Measurements from ENCODE around the gene TRPT1.

The TRPT1 gene

DNA sequence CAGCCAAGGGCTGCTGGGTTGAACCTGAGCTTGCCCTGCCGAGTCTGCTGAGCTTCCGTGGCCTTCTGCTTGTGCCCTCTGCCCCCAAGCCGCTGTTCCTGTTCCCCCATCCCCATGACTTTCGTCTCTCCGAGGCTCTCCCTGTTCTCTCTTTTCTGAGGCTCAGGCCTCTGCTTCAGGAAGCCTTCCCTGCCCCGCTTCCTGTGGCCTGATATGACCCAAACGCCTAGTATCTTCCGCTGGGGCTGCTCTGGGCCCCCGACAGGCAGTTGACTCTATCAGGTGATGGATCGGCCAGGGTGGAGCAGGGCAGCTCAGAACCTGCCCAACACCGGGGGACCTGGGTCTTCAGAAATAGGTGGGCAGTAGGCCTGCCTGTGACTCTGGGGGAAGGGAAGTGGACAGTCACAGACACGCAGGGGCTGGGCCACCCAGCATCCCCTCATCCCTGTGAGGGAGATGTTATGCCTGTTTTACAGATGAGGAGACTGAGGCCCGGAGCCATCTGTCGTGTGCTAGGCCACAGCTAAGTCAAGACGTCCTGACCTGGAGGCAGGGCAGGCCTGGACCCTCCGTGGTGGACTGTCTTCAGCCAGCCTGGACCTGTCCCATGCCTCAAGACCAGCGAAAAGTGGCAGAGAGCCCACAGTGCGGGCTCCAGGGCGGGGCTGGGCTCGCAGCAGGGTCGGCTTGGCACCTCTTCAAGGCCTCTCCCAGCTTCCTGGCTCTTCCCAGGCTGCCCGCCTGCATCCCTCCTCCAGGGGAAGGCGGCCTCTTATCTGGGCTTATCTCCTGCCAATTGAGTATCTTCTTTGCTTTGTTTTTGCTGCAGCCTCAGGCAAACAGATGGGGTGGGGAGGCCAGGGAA, 42.3 kb upstream of the TRPT1 start (continued):
- TF ChIP-seq ZNF341 (tag by site-specific recombination; IDR thresholded peaks at IDR 0.05; ENCODE audit: low read depth) (peak; percentile 89), ZFP37 (tag by site-specific recombination; IDR thresholded peaks at IDR 0.05) (no peak), SETDB1 (IDR thresholded peaks at IDR 0.05; ENCODE audit: insufficient read length, low read length) (no peak), ZNF529 (tag by site-specific recombination; IDR thresholded peaks at IDR 0.05; ENCODE audit: insufficient replicate concordance) (no peak), ZNF654 (tag by site-specific recombination; IDR thresholded peaks at IDR 0.05; ENCODE audit: low read depth) (no peak), SP2 (tag by site-specific recombination; IDR thresholded peaks at IDR 0.05) (peak; percentile 66), SCRT2 (tag by site-specific recombination; IDR thresholded peaks at IDR 0.05) (no peak), ZNF10 (tag by site-specific recombination; IDR thresholded peaks at IDR 0.05) (peak; percentile 21; the same call in 1 of the 2 replicates)
- TF ChIP-seq, protein P1, sequence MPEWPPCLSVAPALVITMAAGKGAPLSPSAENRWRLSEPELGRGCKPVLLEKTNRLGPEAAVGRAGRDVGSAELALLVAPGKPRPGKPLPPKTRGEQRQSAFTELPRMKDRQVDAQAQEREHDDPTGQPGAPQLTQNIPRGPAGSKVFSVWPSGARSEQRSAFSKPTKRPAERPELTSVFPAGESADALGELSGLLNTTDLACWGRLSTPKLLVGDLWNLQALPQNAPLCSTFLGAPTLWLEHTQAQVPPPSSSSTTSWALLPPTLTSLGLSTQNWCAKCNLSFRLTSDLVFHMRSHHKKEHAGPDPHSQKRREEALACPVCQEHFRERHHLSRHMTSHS (tag by site-specific recombination; IDR thresholded peaks at IDR 0.05): no peak

GRCh38 chr11:64267207-64267945, 41.4 kb upstream of the TRPT1 start:
- H3K9me3 ChIP-seq (ENCODE audit: control insufficient read depth, insufficient read depth, low read depth, low read length): no peaks in the 10 kb centered on the region
- no peak overlapping the region for H3K4me3 ChIP-seq (ENCODE audit: low read depth, low read length)
- TF ChIP-seq ZNF571 (tag by site-specific recombination; IDR thresholded peaks at IDR 0.05) (no peak), SCRT2 (tag by site-specific recombination; IDR thresholded peaks at IDR 0.05) (peak; percentile 50)
- H3K4me1 ChIP-seq (ENCODE audit: control insufficient read depth, insufficient read depth, low read length): peaks cover 2% of the 10 kb centered on the region; the same call in 1 of the 2 replicates
- POLR2A ChIA-PET: interaction anchor here (0.6 to 7.0 kb wide), 7 partner anchors 9 to 53 kb away, joined by 3 to 96 read pairs (median 5); partner anchors contain the start of genes BAD, FKBP2, GPR137 and PLCB3
- no peak overlapping the region; the same call in 1 of the 2 replicates for H3K27ac ChIP-seq (ENCODE audit: extremely low read depth, low read depth, low read length)
- CTCF ChIA-PET: interaction anchor here (0.6 to 6.8 kb wide), 6 partner anchors 16 to 383 kb away, joined by 3 to 81 read pairs (median 4); partner anchors contain the start of genes CATSPERZ, ESRRA and PLCB3
- peaks cover 0 to 44% of the 10 kb centered on the region in 2 experiments; a peak in 1 of 3 replicates for H3K36me3 ChIP-seq (ENCODE audit: control insufficient read depth in 2 of 2, insufficient read depth in 1 of 2, low read length in 2 of 2)

- H3K9me3 ChIP-seq (ENCODE audit: control insufficient read depth, insufficient read depth, low read depth, low read length): no peaks in the 10 kb centered on the region
- H3K27ac ChIP-seq (ENCODE audit: extremely low read depth, low read depth, low read length): no peak overlapping the region
- H3K4me3 ChIP-seq (ENCODE audit: low read depth, low read length): no peak overlapping the region
- ChIA-PET CTCF (interaction anchor here (6.8 kb wide), 1 partner anchor 36 kb away, joined by 81 read pairs; the partner anchor contains the start of genes CATSPERZ and ESRRA), POLR2A (interaction anchor here (6.5 to 7.0 kb wide), 2 partner anchors 15 to 22 kb away, joined by 52 to 96 read pairs; partner anchors contain the start of genes FKBP2, PLCB3 and PPP1R14B)
- peaks cover 0 to 52% of the 10 kb centered on the region in 2 experiments; a peak in 1 of 3 replicates for H3K36me3 ChIP-seq (ENCODE audit: control insufficient read depth in 2 of 2, insufficient read depth in 1 of 2, low read length in 2 of 2)
- peaks cover 2% of the 10 kb centered on the region; the same call in 1 of the 2 replicates for H3K4me1 ChIP-seq (ENCODE audit: control insufficient read depth, insufficient read depth, low read length)
- TF ChIP-seq KLF7 (tag by site-specific recombination; IDR thresholded peaks at IDR 0.05; ENCODE audit: borderline replicate concordance) (no peak), ZSCAN5A (tag by site-specific recombination; IDR thresholded peaks at IDR 0.05) (no peak), MYNN (tag by site-specific recombination; IDR thresholded peaks at IDR 0.05; ENCODE audit: borderline replicate concordance) (no peak), SP7 (tag by site-specific recombination; IDR thresholded peaks at IDR 0.05) (no peak), ZNF48 (tag by site-specific recombination; IDR thresholded peaks at IDR 0.05) (no peak), ZNF133 (tag by site-specific recombination; IDR thresholded peaks at IDR 0.05) (no peak), YY2 (tag by site-specific recombination; IDR thresholded peaks at IDR 0.05) (no peak)
- TF ChIP-seq, protein P2, sequence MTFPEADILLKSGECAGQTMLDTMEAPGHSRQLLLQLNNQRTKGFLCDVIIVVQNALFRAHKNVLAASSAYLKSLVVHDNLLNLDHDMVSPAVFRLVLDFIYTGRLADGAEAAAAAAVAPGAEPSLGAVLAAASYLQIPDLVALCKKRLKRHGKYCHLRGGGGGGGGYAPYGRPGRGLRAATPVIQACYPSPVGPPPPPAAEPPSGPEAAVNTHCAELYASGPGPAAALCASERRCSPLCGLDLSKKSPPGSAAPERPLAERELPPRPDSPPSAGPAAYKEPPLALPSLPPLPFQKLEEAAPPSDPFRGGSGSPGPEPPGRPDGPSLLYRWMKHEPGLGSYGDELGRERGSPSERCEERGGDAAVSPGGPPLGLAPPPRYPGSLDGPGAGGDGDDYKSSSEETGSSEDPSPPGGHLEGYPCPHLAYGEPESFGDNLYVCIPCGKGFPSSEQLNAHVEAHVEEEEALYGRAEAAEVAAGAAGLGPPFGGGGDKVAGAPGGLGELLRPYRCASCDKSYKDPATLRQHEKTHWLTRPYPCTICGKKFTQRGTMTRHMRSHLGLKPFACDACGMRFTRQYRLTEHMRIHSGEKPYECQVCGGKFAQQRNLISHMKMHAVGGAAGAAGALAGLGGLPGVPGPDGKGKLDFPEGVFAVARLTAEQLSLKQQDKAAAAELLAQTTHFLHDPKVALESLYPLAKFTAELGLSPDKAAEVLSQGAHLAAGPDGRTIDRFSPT (tag by site-specific recombination; IDR thresholded peaks at IDR 0.05): no peak
Measured at GRCh38 chr11:64266339-64266738, 40.4 kb upstream of the TRPT1 start.

All from HEK293 (cell line).